Heart right ventricle (tissue), 16 donors: Measurements from ENCODE around the gene RAPGEF5. TPM values are rescaled to one million over a fixed set of nuclear protein-coding genes. Genes with fewer than 3 reads are reported as not detected.

ENCODE experiments used
- ATAC-seq, 8 donors: fragments of 200-7000 bp; cut with Tn5 transposase; one replicate each; pipeline ENCODE4 v1.9.1; 2020; ENCODE audit warnings: mild to moderate bottlenecking in 8 of 8, moderate library complexity in 8 of 8, moderate number of reproducible peaks in 1 of 8
- DNase-seq, 2 donors: peaks; one replicate each; pipeline ENCODE4 v3.0.0-alpha.2; 2020
- H3K27ac ChIP-seq, 10 donors: fragments of 200-600 bp; sonication (generic) in 2 of 10; one replicate each; pipeline versions ENCODE4 v1.5.0 to v1.8.0; 2020 to 2022; ENCODE audit warnings: mild to moderate bottlenecking in 3 of 10
- H3K27me3 ChIP-seq, 7 donors: fragments of 200-600 bp; one replicate each; pipeline ENCODE4 v1.8.0; 2021 to 2022; ENCODE audit warnings: mild to moderate bottlenecking in 2 of 7
- H3K36me3 ChIP-seq, 9 donors: fragments of 200-600 bp; sonication (generic) in 1 of 9; one replicate each; pipeline versions ENCODE4 v1.5.0 to v1.8.0; 2020 to 2022; ENCODE audit warnings: mild to moderate bottlenecking in 2 of 9
- H3K4me1 ChIP-seq, 9 donors: fragments of 200-600 bp; sonication (generic) in 1 of 9; one replicate each; pipeline versions ENCODE4 v1.5.0 to v1.8.0; 2020 to 2022; ENCODE audit warnings: mild to moderate bottlenecking in 4 of 9
- H3K4me3 ChIP-seq, 10 donors: fragments of 200-600 bp; sonication (generic) in 2 of 10; one replicate each; pipeline versions ENCODE4 v1.5.0 to v1.8.0; 2020 to 2022; ENCODE audit warnings: mild to moderate bottlenecking in 7 of 10, moderate library complexity in 2 of 10
- H3K9me3 ChIP-seq, 11 donors: fragments of 200-600 bp in 10 of 11; sonication (generic) in 2 of 11; one replicate each; pipeline versions ENCODE4 v1.5.0 to v1.8.0; 2013 to 2022; ENCODE audit warnings: mild to moderate bottlenecking in 2 of 11, control low read depth in 1 of 11, moderate library complexity in 1 of 11
- CTCF ChIP-seq, 9 donors: fragments of 200-600 bp; sonication (generic) in 2 of 9; IDR thresholded peaks; one replicate each; pipeline versions ENCODE4 v1.5.0 to v1.8.0; 2021 to 2022; ENCODE audit warnings: antibody characterized with exemption in 9 of 9, mild to moderate bottlenecking in 5 of 9, moderate library complexity in 1 of 9
- WGBS, 2 donors: extraction: QIAGEN DNeasy Blood & Tissue Kit; methylation state at CpG; one replicate each; pipeline ENCODE4 v1.1.7; 2013; ENCODE audit warnings: inconsistent platforms in 1 of 2; 5-methylcytosine and 5-hydroxymethylcytosine counted together
- intact Hi-C, 10 donors: fragments of 100-400 bp; cut with DNase I; formaldehyde crosslinking; loops; one replicate each; pipeline versions ENCODE4 v1.11.1 to v1.14.2; 2022
- polyA plus RNA-seq, 2 donors: library from polyadenylated mRNA; stranded (reverse); fragments of 200-250 nt; gene quantifications; one replicate each; pipeline ENCODE4 v1.2.3, GENCODE V29; 2013
- total RNA-seq, 10 donors: library from RNA; stranded (reverse); fragmentation: NEBNext Ultra II Directional in 3 of 10; extraction: Animal tissue kit (Norgen Biotek cat#: 25700) in 3 of 10; gene quantifications; one replicate each; pipeline versions ENCODE4 v1.2.1 to v1.2.4, GENCODE V29; 2021 to 2023
- donor health status: Arrhythmogenic right ventricular cardiomyopathy.
- donor health status: ischemic (EF 13 %, LVEDD 7.1; RV severe dilation, severe dysfunction).
- donor health status: healthy with polysubstance abuse.
- donor health status: DM: no; HTN: yes; CAD: no.
- donor health status: DM: no; HTN: no; CAD: no.
- donor health status: ischemic (EF 25% LVEDD 6.9; RV normal size, moderate dysfunction).
- donor health status: ischemic (EF 25% LVEDD 5.7; RV mildly dilated, moderate dysfunction).
- donor health status: healthy.
- donor health status: DM: yes; HTN: yes; CAD: no.
- donor health status: Ischemic cardiomyopathy.
- donor health status: ischemic (EF 35%, LVEDD 5.7; RV mildly dilated, moderate dysfunction).
- donor health status: nonischemic (EF 11% LVEDD 7.7; RV severe dilation, severe dysfunction).
- donor health status: DM: yes; HTN: yes; CAD: no.
- donor health status: PGD.
- donor health status: ischemic (EF 29% LVEDD 5.4; RV normal size, mild dysfunction).
- donor health status: nonischemic (EF 23%, LVEDD 6.1; RV moderate dilation, normal function).

Gene RAPGEF5
- total and polyA plus RNA-seq, 12 donors, result 4.3 to 33.3 (median 14.3) TPM

GRCh38 chr7:22137026-22137425 is 219.9 kb downstream of the RAPGEF5 start:
- H3K27ac ChIP-seq, result peak overlapping the region in 1 of 10 donors; percentile 13
- WGBS, 2 donors, result 84 to 89% methylated on average over 2 of the region's 2 CpGs
- no peak for TF ChIP-seq CTCF (IDR thresholded peaks at IDR 0.05)
- H3K4me1 ChIP-seq, result no peaks in the 10 kb centered on the region
- peaks cover 0 to 97% (median 12%) of the 10 kb centered on the region in 9 donors for H3K36me3 ChIP-seq
- intact Hi-C loops, result loop anchor here in 1 of 10 donors (10.0 kb wide), 1 partner anchor 118 kb away; no protein-coding TSS in a partner anchor
- H3K9me3 ChIP-seq, result no peaks in the 10 kb centered on the region
- no peak overlapping the region for H3K4me3 ChIP-seq
- H3K27me3 ChIP-seq, result no peaks in the 10 kb centered on the region
- DNase-seq, result no peak
- ATAC-seq, result no peak

GRCh38 chr7:22129819-22130580 is 227.0 kb downstream of the RAPGEF5 start:
- no peak for DNase-seq
- intact Hi-C loops, result loop anchor here in 1 of 10 donors (10.0 kb wide), 1 partner anchor 125 kb away; no protein-coding TSS in a partner anchor
- TF ChIP-seq CTCF (IDR thresholded peaks at IDR 0.05), result no peak
- Histone ChIP-seq H3K4me3 (no peak overlapping the region), H3K4me1 (peaks cover 0 to 41% (median 7%) of the 10 kb centered on the region in 9 donors), H3K27me3 (peaks cover 0 to under 1% (median 0%) of the 10 kb centered on the region in 7 donors), H3K27ac (peak overlapping the region in 6 of 10 donors; percentile 30 to 77 (median 49)), H3K9me3 (no peaks in the 10 kb centered on the region), H3K36me3 (peaks cover 0 to 79% (median 3%) of the 10 kb centered on the region in 9 donors)
- WGBS, 2 donors, result 84 to 91% methylated on average over 4 of the region's 4 CpGs
- ATAC-seq, result no peak

GRCh38 chr7:22129166-22129565 is 227.8 kb downstream of the RAPGEF5 start:
- Histone ChIP-seq H3K4me1 (peaks cover 0 to 50% (median 12%) of the 10 kb centered on the region in 9 donors), H3K9me3 (no peaks in the 10 kb centered on the region), H3K4me3 (no peak overlapping the region), H3K27me3 (peaks cover 0 to 3% (median 0%) of the 10 kb centered on the region in 7 donors), H3K36me3 (peaks cover 0 to 79% (median 3%) of the 10 kb centered on the region in 9 donors), H3K27ac (peak overlapping the region in 8 of 10 donors; percentile 30 to 77 (median 62))
- intact Hi-C loops, result no loop called here
- 54 to 64% methylated on average over 6 of the region's 6 CpGs for WGBS, 2 donors
- no peak for DNase-seq
- no peak for ATAC-seq
- TF ChIP-seq CTCF (IDR thresholded peaks at IDR 0.05), result no peak

- ATAC-seq (peak in 2 of 8 donors; percentile 35 to 41), DNase-seq (no peak)
- Histone ChIP-seq H3K36me3 (peaks cover 0 to 76% (median 3%) of the 10 kb centered on the region in 9 donors), H3K27me3 (peaks cover 0 to 3% (median 0%) of the 10 kb centered on the region in 7 donors), H3K4me3 (no peak overlapping the region), H3K9me3 (no peaks in the 10 kb centered on the region), H3K4me1 (peaks cover 0 to 56% (median 17%) of the 10 kb centered on the region in 9 donors), H3K27ac (peak overlapping the region; percentile 5 to 77 (median 56))
- intact Hi-C loops, result no loop called here
- no peak for TF ChIP-seq CTCF (IDR thresholded peaks at IDR 0.05)
- 92 to 94% methylated on average over 4 of the region's 4 CpGs for WGBS, 2 donors
These were observed 228.4 kb downstream of the RAPGEF5 start for GRCh38 chr7:22128528-22128920.
